ENCODE results near the gene TSC1.

Gene TSC1

GRCh38 chr9:132855904-132856303, 88.5 kb downstream of the TSC1 start:
- Histone ChIP-seq H4K20me1 (ENCODE audit: insufficient read depth, low read length) (no peaks in the 10 kb centered on the region), H3K36me3 (replicated peaks; ENCODE audit: insufficient read depth, low read length) (no peaks in the 10 kb centered on the region), H3K79me2 (ENCODE audit: low read length) (no peaks in the 10 kb centered on the region), H3K4me3 (ENCODE audit: low read length) (no peak overlapping the region), H3K9me2 (replicated peaks; ENCODE audit: insufficient read depth, low read length) (no peaks in the 10 kb centered on the region), H3K27me3 (replicated peaks; ENCODE audit: insufficient read depth, low read length) (peaks cover 55% of the 10 kb centered on the region), H3K4me1 (ENCODE audit: low read length) (peaks cover 9% of the 10 kb centered on the region), H3K4me2 (ENCODE audit: low read depth, low read length) (no peak overlapping the region), H3K9me3 (replicated peaks; ENCODE audit: insufficient read depth, low read length) (no peaks in the 10 kb centered on the region), H3K9ac (ENCODE audit: low read length) (no peak overlapping the region), H2AFZ (ENCODE audit: low read length) (no peak overlapping the region), H3F3A (ENCODE audit: insufficient read depth, low read length) (peaks cover 3% of the 10 kb centered on the region; the same call in 1 of the 2 replicates), H3K27ac (ENCODE audit: low read length) (no peak overlapping the region)
- no peak for TF ChIP-seq EZH2phosphoT487 (IDR thresholded peaks at IDR 0.05; ENCODE audit: low read length)
- DNase-seq = no peak

- Histone ChIP-seq H3K9ac (ENCODE audit: low read length) (no peak overlapping the region), H3K4me1 (ENCODE audit: low read length) (peaks cover 10% of the 10 kb centered on the region), H3K36me3 (replicated peaks; ENCODE audit: insufficient read depth, low read length) (no peaks in the 10 kb centered on the region), H2AFZ (ENCODE audit: low read length) (no peak overlapping the region), H3F3A (ENCODE audit: insufficient read depth, low read length) (peaks cover 7% of the 10 kb centered on the region), H4K20me1 (ENCODE audit: insufficient read depth, low read length) (no peaks in the 10 kb centered on the region), H3K27me3 (replicated peaks; ENCODE audit: insufficient read depth, low read length) (peaks cover 46% of the 10 kb centered on the region), H3K27ac (ENCODE audit: low read length) (no peak overlapping the region), H3K4me3 (ENCODE audit: low read length) (no peak overlapping the region), H3K79me2 (ENCODE audit: low read length) (no peaks in the 10 kb centered on the region), H3K4me2 (ENCODE audit: low read depth, low read length) (no peak overlapping the region), H3K9me2 (replicated peaks; ENCODE audit: insufficient read depth, low read length) (no peaks in the 10 kb centered on the region), H3K9me3 (replicated peaks; ENCODE audit: insufficient read depth, low read length) (no peaks in the 10 kb centered on the region)
- no peak for DNase-seq
- TF ChIP-seq EZH2 (optimal IDR thresholded peaks at IDR 0.05; ENCODE audit: low read depth, low read length) (no peak), EZH2phosphoT487 (IDR thresholded peaks at IDR 0.05; ENCODE audit: low read length) (no peak)
- TF ChIP-seq, protein P1, sequence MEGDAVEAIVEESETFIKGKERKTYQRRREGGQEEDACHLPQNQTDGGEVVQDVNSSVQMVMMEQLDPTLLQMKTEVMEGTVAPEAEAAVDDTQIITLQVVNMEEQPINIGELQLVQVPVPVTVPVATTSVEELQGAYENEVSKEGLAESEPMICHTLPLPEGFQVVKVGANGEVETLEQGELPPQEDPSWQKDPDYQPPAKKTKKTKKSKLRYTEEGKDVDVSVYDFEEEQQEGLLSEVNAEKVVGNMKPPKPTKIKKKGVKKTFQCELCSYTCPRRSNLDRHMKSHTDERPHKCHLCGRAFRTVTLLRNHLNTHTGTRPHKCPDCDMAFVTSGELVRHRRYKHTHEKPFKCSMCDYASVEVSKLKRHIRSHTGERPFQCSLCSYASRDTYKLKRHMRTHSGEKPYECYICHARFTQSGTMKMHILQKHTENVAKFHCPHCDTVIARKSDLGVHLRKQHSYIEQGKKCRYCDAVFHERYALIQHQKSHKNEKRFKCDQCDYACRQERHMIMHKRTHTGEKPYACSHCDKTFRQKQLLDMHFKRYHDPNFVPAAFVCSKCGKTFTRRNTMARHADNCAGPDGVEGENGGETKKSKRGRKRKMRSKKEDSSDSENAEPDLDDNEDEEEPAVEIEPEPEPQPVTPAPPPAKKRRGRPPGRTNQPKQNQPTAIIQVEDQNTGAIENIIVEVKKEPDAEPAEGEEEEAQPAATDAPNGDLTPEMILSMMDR (IDR thresholded peaks at IDR 0.05; ENCODE audit: low read length) = no peak
Measured at GRCh38 chr9:132854832-132855231, 89.6 kb downstream of the TSC1 start.

DNA sequence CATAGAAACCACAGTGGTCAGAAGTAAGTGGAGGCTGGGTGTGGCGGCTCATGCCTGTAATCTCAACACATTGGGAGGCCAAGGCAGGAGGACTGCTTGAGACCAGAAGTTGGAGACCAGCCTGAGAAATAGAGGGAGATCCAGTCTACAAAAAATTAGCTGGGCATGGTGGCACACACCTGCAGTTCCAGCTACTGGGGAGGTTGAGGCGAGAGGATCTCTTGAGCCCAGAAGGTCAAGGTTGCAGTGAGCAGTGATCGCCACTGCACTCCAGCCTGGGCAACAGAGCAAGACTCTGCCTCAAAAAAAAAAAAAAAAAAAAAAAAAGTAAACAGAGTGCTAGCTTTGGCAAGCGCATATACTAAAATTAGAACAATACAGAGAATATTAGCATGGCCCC, 90.9 kb downstream of the TSC1 start:
- H3K9ac ChIP-seq (ENCODE audit: low read length) = no peak overlapping the region
- H3K4me2 ChIP-seq (ENCODE audit: low read depth, low read length) = no peak overlapping the region
- no peaks in the 10 kb centered on the region for H3K79me2 ChIP-seq (ENCODE audit: low read length)
- H3K27ac ChIP-seq (ENCODE audit: low read length) = no peak overlapping the region
- H3K4me3 ChIP-seq (ENCODE audit: low read length) = no peak overlapping the region
- no peak overlapping the region for H2AFZ ChIP-seq (ENCODE audit: low read length)
- H3K36me3 ChIP-seq (replicated peaks; ENCODE audit: insufficient read depth, low read length) = no peaks in the 10 kb centered on the region
- H3F3A ChIP-seq (ENCODE audit: insufficient read depth, low read length) = peaks cover 7% of the 10 kb centered on the region
- DNase-seq = no peak
- H3K9me3 ChIP-seq (replicated peaks; ENCODE audit: insufficient read depth, low read length) = no peaks in the 10 kb centered on the region
- peaks cover 14% of the 10 kb centered on the region for H3K4me1 ChIP-seq (ENCODE audit: low read length)
- H4K20me1 ChIP-seq (ENCODE audit: insufficient read depth, low read length) = no peaks in the 10 kb centered on the region
- peaks cover 39% of the 10 kb centered on the region for H3K27me3 ChIP-seq (replicated peaks; ENCODE audit: insufficient read depth, low read length)
- TF ChIP-seq, protein P1 (IDR thresholded peaks at IDR 0.05; ENCODE audit: low read length) = no peak
- TF ChIP-seq EZH2 (optimal IDR thresholded peaks at IDR 0.05; ENCODE audit: low read depth, low read length) = no peak
- no peak for TF ChIP-seq EZH2phosphoT487 (IDR thresholded peaks at IDR 0.05; ENCODE audit: low read length)
- H3K9me2 ChIP-seq (replicated peaks; ENCODE audit: insufficient read depth, low read length) = no peaks in the 10 kb centered on the region

DNA sequence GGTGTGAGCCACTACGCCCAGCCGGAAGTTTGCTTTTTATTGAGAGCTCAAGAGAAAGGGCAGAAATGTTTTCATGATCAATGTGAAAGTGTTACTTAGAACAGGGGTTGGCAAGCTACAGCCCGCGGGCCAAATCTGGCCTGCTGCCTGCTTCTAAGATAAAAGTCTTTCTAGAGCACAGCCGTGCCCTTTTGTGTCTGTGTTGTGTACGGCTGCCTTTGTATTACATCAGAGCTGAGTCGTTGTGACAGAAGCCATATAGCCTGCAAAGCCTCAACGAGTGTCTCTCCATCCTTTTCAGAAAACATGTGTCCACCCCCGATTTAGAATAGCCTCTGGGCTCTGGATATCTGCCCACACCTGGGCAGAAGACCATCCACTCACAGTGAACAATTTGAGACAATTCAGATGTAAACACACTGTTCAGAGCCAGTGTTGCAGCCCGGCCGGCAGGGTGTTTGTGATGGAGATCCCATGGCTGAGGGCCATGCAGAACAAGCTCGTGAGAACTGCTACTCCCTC, 95.2 kb downstream of the TSC1 start:
- H3K4me1 ChIP-seq (ENCODE audit: low read length) = peaks cover 14% of the 10 kb centered on the region
- no peak overlapping the region for H2AFZ ChIP-seq (ENCODE audit: low read length)
- no peaks in the 10 kb centered on the region for H3K9me2 ChIP-seq (replicated peaks; ENCODE audit: insufficient read depth, low read length)
- DNase-seq = peak; percentile 31
- TF ChIP-seq EZH2phosphoT487 (IDR thresholded peaks at IDR 0.05; ENCODE audit: low read length) = no peak
- TF ChIP-seq, protein P1 (IDR thresholded peaks at IDR 0.05; ENCODE audit: low read length) = no peak
- TF ChIP-seq EZH2 (optimal IDR thresholded peaks at IDR 0.05; ENCODE audit: low read depth, low read length) = no peak
- no peaks in the 10 kb centered on the region for H3K36me3 ChIP-seq (replicated peaks; ENCODE audit: insufficient read depth, low read length)
- peaks cover 7% of the 10 kb centered on the region for H3F3A ChIP-seq (ENCODE audit: insufficient read depth, low read length)
- peak overlapping the region; percentile 5; the same call in 1 of the 2 replicates for H3K4me2 ChIP-seq (ENCODE audit: low read depth, low read length)
- H3K79me2 ChIP-seq (ENCODE audit: low read length) = no peaks in the 10 kb centered on the region
- H3K9me3 ChIP-seq (replicated peaks; ENCODE audit: insufficient read depth, low read length) = no peaks in the 10 kb centered on the region
- 0 out of 2 replicates have a peak, but pooled peaks cover 2% of the 10 kb centered on the region for H3K27me3 ChIP-seq (replicated peaks; ENCODE audit: insufficient read depth, low read length)
- no peak overlapping the region for H3K4me3 ChIP-seq (ENCODE audit: low read length)
- H3K9ac ChIP-seq (ENCODE audit: low read length) = no peak overlapping the region
- no peak overlapping the region; the same call in 1 of the 2 replicates for H3K27ac ChIP-seq (ENCODE audit: low read length)
- H4K20me1 ChIP-seq (ENCODE audit: insufficient read depth, low read length) = no peaks in the 10 kb centered on the region
